Adrenal gland (tissue), 12 donors: ENCODE measurements around the gene RAI14. TPM values are rescaled to one million over a fixed set of nuclear protein-coding genes. Genes with fewer than 3 reads are reported as not detected.
A peak's percentile ranks its signal among the peaks of the same experiment; 100 is the strongest.

Experiments
- DNase-seq, 7 donors: peaks; one replicate each; pipeline ENCODE4 v3.0.0-alpha.2; 2019 to 2020
- H3K27ac ChIP-seq, 5 donors: fragments of 200-600 bp; sonication (generic) in 4 of 5; 1 replicate in 3 of 5; 2 replicates in 2 of 5; pipeline versions ENCODE4 v1.5.1 to v1.8.0; 2016 to 2020; ENCODE audit warnings: mild to moderate bottlenecking in 1 of 5
- H3K27me3 ChIP-seq: fragments of 200-600 bp; 2 replicates; pipeline ENCODE4 v1.8.0; 2021
- H3K36me3 ChIP-seq, 2 donors: fragments of 200-600 bp; replicated peaks in 1 of 2; 1 replicate in 1 of 2; 2 replicates in 1 of 2; pipeline versions ENCODE4 v1.5.1 to v1.8.0; 2018 to 2022
- H3K4me1 ChIP-seq, 2 donors: fragments of 200-600 bp; replicated peaks in 1 of 2; 1 replicate in 1 of 2; 2 replicates in 1 of 2; pipeline versions ENCODE4 v1.5.1 to v1.8.0; 2018 to 2021
- H3K4me3 ChIP-seq, 4 donors: fragments of 200-600 bp; sonication (generic) in 3 of 4; one replicate each; pipeline ENCODE4 v1.5.1; 2016 to 2018
- H3K9me3 ChIP-seq, 3 donors: fragments of 200-600 bp; sonication (generic) in 1 of 3; replicated peaks in 1 of 3; 1 replicate in 2 of 3; 2 replicates in 1 of 3; pipeline versions ENCODE4 v1.5.1 to v1.8.0; 2016 to 2021
- CTCF ChIP-seq, 6 experiments: fragments of 450-650 bp in 4 of 6; fragments of 200-600 bp in 2 of 6; sonication (generic) in 1 of 6; IDR thresholded peaks; 1 replicate in 5 of 6; 2 replicates in 1 of 6; pipeline versions ENCODE4 v1.5.1 to v1.8.0; 2016 to 2021; ENCODE audit warnings: antibody characterized with exemption in 6 of 6, mild to moderate bottlenecking in 2 of 6, moderate library complexity in 1 of 6
- POLR2A ChIP-seq, 2 donors: fragments of 450-650 bp; IDR thresholded peaks; one replicate each; pipeline ENCODE4 v1.6.1; 2017; ENCODE audit warnings: antibody characterized with exemption in 2 of 2, mild to moderate bottlenecking in 2 of 2, moderate library complexity in 1 of 2
- WGBS, 4 donors: extraction: QIAGEN DNeasy Blood & Tissue Kit in 2 of 4; methylation state at CpG; one replicate each; pipeline versions ENCODE4 v1.1.5 to v1.1.7; 2013 to 2017; 5-methylcytosine and 5-hydroxymethylcytosine counted together
- intact Hi-C, 2 donors: fragments of 100-400 bp; cut with DNase I; formaldehyde crosslinking; loops; one replicate each; pipeline versions ENCODE4 v1.14.1 to v1.15.0; 2022 to 2023
- polyA plus RNA-seq, 3 donors: library from polyadenylated mRNA; stranded (reverse); fragments of 200-250 nt in 2 of 3; fragments of 350-450 nt in 1 of 3; fragmentation: Illumina TruSeq in 1 of 3; extraction: RNeasy Lipid Tissue Mini Kit (QIAGEN cat#74804) in 1 of 3; gene quantifications; one replicate each; pipeline ENCODE4 v1.2.3, GENCODE V29; 2013 to 2014
- total RNA-seq, 9 donors: library from RNA; depleted of rRNA in 4 of 9; stranded (reverse); fragments of >200 nt in 4 of 9; fragments of 120-200 nt in 1 of 9; fragmentation: NEBNext Ultra II Directional in 1 of 9; extraction: Animal tissue kit (Norgen Biotek cat#: 25700) in 1 of 9; gene quantifications; one replicate each; pipeline versions ENCODE4 v1.1.0 to v1.2.4, GENCODE V29; 2013 to 2023
- donor health status: healthy with polysubstance abuse.
- donor health status: Bipolar disorder and iron deficiency.
- donor health status: DM: yes; HTN: yes; CAD: no.
- donor health status: DM: no; HTN: no; CAD: no.
- donor health status: DM: no; HTN: no; CAD: no.
- donor health status: DM: yes; HTN: yes; CAD: no.

Gene RAI14
- total and polyA plus RNA-seq, 12 donors: 9.1 to 158 (median 28.5) TPM

GRCh38 chr5:34618371-34619065, 37.6 kb upstream of the RAI14 start:
- TF ChIP-seq POLR2A (IDR thresholded peaks at IDR 0.05): no peak
- H3K36me3 ChIP-seq: no peaks in the 10 kb centered on the region
- no peaks in the 10 kb centered on the region for H3K27me3 ChIP-seq
- H3K4me1 ChIP-seq: no peaks in the 10 kb centered on the region
- no peak overlapping the region for H3K27ac ChIP-seq
- WGBS, 4 donors: 78 to 90% (median 84%) methylated on average over 4 of the region's 4 CpGs
- intact Hi-C loops: no loop called here
- H3K4me3 ChIP-seq: no peak overlapping the region
- DNase-seq: no peak
- no peaks in the 10 kb centered on the region for H3K9me3 ChIP-seq

- Histone ChIP-seq H3K4me1 (no peaks in the 10 kb centered on the region), H3K27ac (no peak overlapping the region), H3K4me3 (no peak overlapping the region), H3K9me3 (no peaks in the 10 kb centered on the region), H3K27me3 (no peaks in the 10 kb centered on the region), H3K36me3 (no peaks in the 10 kb centered on the region)
- no peak for DNase-seq
- intact Hi-C loops: no loop called here
- TF ChIP-seq POLR2A (IDR thresholded peaks at IDR 0.05) (no peak), CTCF (IDR thresholded peaks at IDR 0.05) (no peak)
- 94 to 97% (median 96%) methylated on average over 5 of the region's 5 CpGs for WGBS, 4 donors
Measured at GRCh38 chr5:34620185-34620584, 35.9 kb upstream of the RAI14 start.

- H3K9me3 ChIP-seq: no peaks in the 10 kb centered on the region
- H3K36me3 ChIP-seq: no peaks in the 10 kb centered on the region
- intact Hi-C loops: no loop called here
- H3K4me3 ChIP-seq: no peak overlapping the region
- H3K4me1 ChIP-seq: no peaks in the 10 kb centered on the region
- peak in 1 of 7 donors; percentile 31 for DNase-seq
- no peak overlapping the region for H3K27ac ChIP-seq
- 49 to 76% (median 61%) methylated on average over 4 to 5 of the region's 5 CpGs for WGBS, 4 donors
- no peaks in the 10 kb centered on the region for H3K27me3 ChIP-seq
- no peak for TF ChIP-seq POLR2A (IDR thresholded peaks at IDR 0.05)
- no peak for TF ChIP-seq CTCF (IDR thresholded peaks at IDR 0.05)
Measured at GRCh38 chr5:34621277-34622097, 34.6 kb upstream of the RAI14 start.

- Histone ChIP-seq H3K4me3 (no peak overlapping the region), H3K27me3 (no peaks in the 10 kb centered on the region), H3K4me1 (no peaks in the 10 kb centered on the region), H3K36me3 (no peaks in the 10 kb centered on the region), H3K9me3 (no peaks in the 10 kb centered on the region), H3K27ac (no peak overlapping the region)
- no peak for DNase-seq
- no peak for TF ChIP-seq POLR2A (IDR thresholded peaks at IDR 0.05)
- no peak for TF ChIP-seq CTCF (IDR thresholded peaks at IDR 0.05)
- 38 to 53% (median 52%) methylated on average over 1 of the region's 1 CpG for WGBS, 4 donors
- intact Hi-C loops: no loop called here
Measured at GRCh38 chr5:34622098-34622400, 34.1 kb upstream of the RAI14 start.
